K562 (cell line): ENCODE measurements around the gene MSS51.

Source experiments
- CCAR2 ChIP-seq: fragments of 200-400 bp; formaldehyde crosslinking; IDR thresholded peaks from 2 replicates; pipeline ENCODE4 v1.6.1; 2017; ENCODE audit warnings: mild to moderate bottlenecking, low read depth, low read length
- KLF13 ChIP-seq: fragments of 450-650 bp; IDR thresholded peaks from 2 replicates; pipeline ENCODE4 v1.6.1; 2016; ENCODE audit warnings: missing genetic modification characterization, low read depth, mild to moderate bottlenecking, missing compliant biosample characterization, moderate library complexity, borderline replicate concordance
- MEIS2 ChIP-seq: fragments of 450-650 bp; IDR thresholded peaks from 2 replicates; pipeline ENCODE4 v1.6.1; 2014; ENCODE audit warnings: mild to moderate bottlenecking; ENCODE audit not compliant: partially characterized antibody
- MYC ChIP-seq, 2 experiments: fragments of 250-450 bp in 1 of 2; sonication (Bioruptor Pico) in 1 of 2; IDR thresholded peaks; 2 replicates each; pipeline versions ENCODE4 v1.5.1 to v1.6.1; 2012 to 2021; ENCODE audit warnings: low read depth in 2 of 2, borderline replicate concordance in 1 of 2, improper control_type of control experiment in 1 of 2, low read length in 1 of 2, mild to moderate bottlenecking in 1 of 2, moderate library complexity in 1 of 2
- NCOA4 ChIP-seq: fragments of 450-650 bp; IDR thresholded peaks from 2 replicates; pipeline ENCODE4 v1.6.1; 2018; ENCODE audit warnings: mild to moderate bottlenecking; ENCODE audit not compliant: partially characterized antibody
- NR3C1 ChIP-seq: sonication (generic); formaldehyde crosslinking; IDR thresholded peaks from 2 replicates; pipeline ENCODE4 v1.8.1; 2022; ENCODE audit warnings: missing genetic modification reagents
- SAFB ChIP-seq: fragments of 200-400 bp; formaldehyde crosslinking; IDR thresholded peaks from 2 replicates; pipeline ENCODE4 v1.6.1; 2017; ENCODE audit warnings: low read depth, low read length, borderline replicate concordance
- SRSF1 ChIP-seq: fragments of 200-400 bp; formaldehyde crosslinking; IDR thresholded peaks from 2 replicates; pipeline ENCODE4 v1.6.1; 2017; ENCODE audit warnings: mild to moderate bottlenecking, low read depth, low read length, moderate library complexity
- ZNF23 ChIP-seq: fragments of 250-450 bp; sonication (Bioruptor Pico); IDR thresholded peaks from 2 replicates; pipeline ENCODE4 v1.4.0; 2020; ENCODE audit warnings: mild to moderate bottlenecking
- TF ChIP-seq, protein P1 (sequence below): fragments of 450-650 bp; IDR thresholded peaks from 2 replicates; pipeline ENCODE4 v1.6.1; 2016
- TF ChIP-seq, protein P2 (sequence below): IDR thresholded peaks from 2 replicates; pipeline ENCODE4 v1.6.1; 2012; ENCODE audit warnings: low read depth, low read length, improper control_type of control experiment, borderline replicate concordance
- TF ChIP-seq, protein P3 (sequence below), 3 experiments: IDR thresholded peaks in 2 of 3; conservative IDR thresholded peaks in 1 of 3; 2 replicates each; pipeline ENCODE4 v1.5.1; 2011 to 2012; ENCODE audit warnings: low read length in 3 of 3, mild to moderate bottlenecking in 3 of 3, control low read depth in 2 of 3, improper control_type of control experiment in 1 of 3, inconsistent platforms in 1 of 3, low read depth in 1 of 3, mixed read lengths in 1 of 3, moderate library complexity in 1 of 3; ENCODE audit not compliant: insufficient read depth in 2 of 3

DNA sequence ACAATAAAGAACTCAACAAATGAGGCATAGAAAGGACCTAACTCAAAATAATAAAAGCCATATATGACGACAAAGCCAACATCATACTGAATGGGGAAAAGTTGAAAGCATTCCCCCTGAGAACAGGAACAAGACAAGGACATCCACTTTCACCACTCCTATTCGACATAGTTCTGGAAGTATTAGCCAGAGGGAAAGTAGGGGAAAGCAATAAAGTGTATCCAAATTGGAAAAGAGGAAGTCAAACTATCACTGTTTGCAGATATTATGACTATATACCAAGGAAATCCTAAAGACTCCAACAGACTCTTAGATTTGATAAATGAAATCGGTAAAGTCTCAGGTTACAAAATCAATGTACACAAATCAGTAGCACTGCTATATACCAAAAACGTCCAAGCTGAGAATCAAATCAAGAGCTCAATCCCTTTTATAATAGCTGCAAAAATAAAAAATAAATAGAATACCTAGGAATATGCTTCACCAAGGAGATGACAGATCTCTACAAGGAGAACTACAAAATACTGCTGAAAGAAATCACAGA, 24.3 kb downstream of the MSS51 start:
- TF ChIP-seq ZNF23 (CRISPR knock-in tag) = no peak
- TF ChIP-seq MYC (IDR thresholded peaks at IDR 0.05; ENCODE audit: low read depth, low read length) = no peak
- no peak for TF ChIP-seq MYC (CRISPR knock-in tag; IDR thresholded peaks at IDR 0.05; ENCODE audit: borderline replicate concordance, low read depth)
- TF ChIP-seq NCOA4 = no peak
- no peak for TF ChIP-seq NR3C1 (CRISPR knock-in tag)
- TF ChIP-seq KLF13 (tag) = no peak
- no peak for TF ChIP-seq CCAR2
- TF ChIP-seq, protein P1, sequence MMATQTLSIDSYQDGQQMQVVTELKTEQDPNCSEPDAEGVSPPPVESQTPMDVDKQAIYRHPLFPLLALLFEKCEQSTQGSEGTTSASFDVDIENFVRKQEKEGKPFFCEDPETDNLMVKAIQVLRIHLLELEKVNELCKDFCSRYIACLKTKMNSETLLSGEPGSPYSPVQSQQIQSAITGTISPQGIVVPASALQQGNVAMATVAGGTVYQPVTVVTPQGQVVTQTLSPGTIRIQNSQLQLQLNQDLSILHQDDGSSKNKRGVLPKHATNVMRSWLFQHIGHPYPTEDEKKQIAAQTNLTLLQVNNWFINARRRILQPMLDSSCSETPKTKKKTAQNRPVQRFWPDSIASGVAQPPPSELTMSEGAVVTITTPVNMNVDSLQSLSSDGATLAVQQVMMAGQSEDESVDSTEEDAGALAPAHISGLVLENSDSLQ = no peak
- TF ChIP-seq SRSF1 = no peak
- TF ChIP-seq, protein P2, sequence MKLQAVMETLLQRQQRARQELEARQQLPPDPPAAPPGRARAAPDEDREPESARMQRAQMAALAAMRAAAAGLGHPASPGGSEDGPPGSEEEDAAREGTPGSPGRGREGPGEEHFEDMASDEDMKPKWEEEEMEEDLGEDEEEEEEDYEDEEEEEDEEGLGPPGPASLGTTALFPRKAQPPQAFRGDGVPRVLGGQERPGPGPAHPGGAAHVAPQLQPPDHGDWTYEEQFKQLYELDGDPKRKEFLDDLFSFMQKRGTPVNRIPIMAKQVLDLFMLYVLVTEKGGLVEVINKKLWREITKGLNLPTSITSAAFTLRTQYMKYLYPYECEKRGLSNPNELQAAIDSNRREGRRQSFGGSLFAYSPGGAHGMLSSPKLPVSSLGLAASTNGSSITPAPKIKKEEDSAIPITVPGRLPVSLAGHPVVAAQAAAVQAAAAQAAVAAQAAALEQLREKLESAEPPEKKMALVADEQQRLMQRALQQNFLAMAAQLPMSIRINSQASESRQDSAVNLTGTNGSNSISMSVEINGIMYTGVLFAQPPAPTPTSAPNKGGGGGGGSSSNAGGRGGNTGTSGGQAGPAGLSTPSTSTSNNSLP = no peak
- TF ChIP-seq SAFB = no peak
- TF ChIP-seq MEIS2 = no peak
- TF ChIP-seq, protein P3, sequence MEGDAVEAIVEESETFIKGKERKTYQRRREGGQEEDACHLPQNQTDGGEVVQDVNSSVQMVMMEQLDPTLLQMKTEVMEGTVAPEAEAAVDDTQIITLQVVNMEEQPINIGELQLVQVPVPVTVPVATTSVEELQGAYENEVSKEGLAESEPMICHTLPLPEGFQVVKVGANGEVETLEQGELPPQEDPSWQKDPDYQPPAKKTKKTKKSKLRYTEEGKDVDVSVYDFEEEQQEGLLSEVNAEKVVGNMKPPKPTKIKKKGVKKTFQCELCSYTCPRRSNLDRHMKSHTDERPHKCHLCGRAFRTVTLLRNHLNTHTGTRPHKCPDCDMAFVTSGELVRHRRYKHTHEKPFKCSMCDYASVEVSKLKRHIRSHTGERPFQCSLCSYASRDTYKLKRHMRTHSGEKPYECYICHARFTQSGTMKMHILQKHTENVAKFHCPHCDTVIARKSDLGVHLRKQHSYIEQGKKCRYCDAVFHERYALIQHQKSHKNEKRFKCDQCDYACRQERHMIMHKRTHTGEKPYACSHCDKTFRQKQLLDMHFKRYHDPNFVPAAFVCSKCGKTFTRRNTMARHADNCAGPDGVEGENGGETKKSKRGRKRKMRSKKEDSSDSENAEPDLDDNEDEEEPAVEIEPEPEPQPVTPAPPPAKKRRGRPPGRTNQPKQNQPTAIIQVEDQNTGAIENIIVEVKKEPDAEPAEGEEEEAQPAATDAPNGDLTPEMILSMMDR (IDR thresholded peaks at IDR 0.05 in 2 of 3, conservative IDR thresholded peaks at IDR 0.05 in 1 of 3; ENCODE audit: insufficient read depth in 2 of 3, low read depth in 1 of 3, low read length in 3 of 3) = no peak
